Activated naive CD4-positive, alpha-beta T cell treated with anti-CD3 and anti-CD28 coated beads, Interleukin-2, amount 50 U/mL, for 16 hours (primary cell): ENCODE results near the gene STPG1.
A peak's percentile ranks its signal among the peaks of the same experiment; 100 is the strongest.
"Not testable (repeated sequence)": the region's sequence is repeated elsewhere in the genome, so short reads cannot be mapped to it uniquely, and the experiment has no call there.

Experiments
- DNase-seq: peaks from one replicate; pipeline ENCODE4 v3.0.0-alpha.2; 2020

The STPG1 gene, protein sequence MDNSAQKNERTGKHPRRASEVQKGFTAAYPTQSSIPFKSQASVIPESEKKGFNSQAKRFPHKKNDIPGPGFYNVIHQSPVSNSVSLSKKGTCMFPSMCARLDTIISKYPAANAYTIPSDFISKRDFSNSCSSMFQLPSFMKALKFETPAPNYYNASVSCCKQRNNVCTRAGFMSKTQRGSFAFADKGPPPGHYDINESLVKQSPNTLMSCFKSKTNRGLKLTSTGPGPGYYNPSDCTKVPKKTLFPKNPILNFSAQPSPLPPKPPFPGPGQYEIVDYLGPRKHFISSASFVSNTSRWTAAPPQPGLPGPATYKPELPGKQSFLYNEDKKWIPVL

DNA sequence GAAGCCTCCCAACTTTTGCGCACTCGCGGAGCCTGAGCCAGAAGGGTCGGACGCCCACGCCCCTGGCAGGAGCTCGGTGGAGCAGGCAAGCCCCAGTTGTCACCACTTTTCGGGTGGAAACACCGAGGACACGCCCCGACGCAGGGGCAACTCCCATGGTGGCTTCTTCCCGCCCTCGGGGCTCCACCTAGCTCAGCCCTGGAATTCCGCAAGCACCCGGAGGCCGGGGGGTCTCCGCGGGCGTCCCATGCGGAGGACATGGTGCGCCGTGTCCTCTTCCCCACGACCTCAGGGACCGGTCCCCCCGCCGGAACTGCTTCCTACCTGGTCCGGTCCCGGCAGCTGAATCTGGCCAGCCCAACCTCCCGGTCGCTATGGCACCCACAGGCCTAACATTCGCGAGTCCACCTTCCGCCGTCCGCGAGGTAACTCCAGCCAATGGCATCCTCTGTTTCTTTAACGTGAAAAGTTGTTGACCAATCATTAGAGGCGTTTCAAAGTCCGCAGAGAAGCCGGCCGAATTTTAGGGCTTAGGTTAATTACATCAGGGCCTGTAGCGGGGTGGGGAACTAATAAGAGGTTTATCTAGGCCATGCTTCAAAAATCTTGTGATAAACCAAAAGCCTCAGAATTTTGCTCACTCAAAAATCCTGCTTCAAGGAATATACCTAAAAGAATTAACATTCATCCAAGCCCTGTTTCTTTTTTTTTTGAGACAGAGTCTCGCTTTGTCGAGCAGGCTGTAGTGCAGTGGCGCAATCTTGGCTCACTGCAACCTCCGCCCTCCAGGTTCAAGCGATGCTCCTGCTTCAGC is at the start of gene STPG1:
TSS of gene STPG1 (minus strand) at position 433 of the 814 bp plus-strand sequence. CDS start 12,394 bp downstream, outside the sequence.
- peak; percentile 68 for DNase-seq

DNA sequence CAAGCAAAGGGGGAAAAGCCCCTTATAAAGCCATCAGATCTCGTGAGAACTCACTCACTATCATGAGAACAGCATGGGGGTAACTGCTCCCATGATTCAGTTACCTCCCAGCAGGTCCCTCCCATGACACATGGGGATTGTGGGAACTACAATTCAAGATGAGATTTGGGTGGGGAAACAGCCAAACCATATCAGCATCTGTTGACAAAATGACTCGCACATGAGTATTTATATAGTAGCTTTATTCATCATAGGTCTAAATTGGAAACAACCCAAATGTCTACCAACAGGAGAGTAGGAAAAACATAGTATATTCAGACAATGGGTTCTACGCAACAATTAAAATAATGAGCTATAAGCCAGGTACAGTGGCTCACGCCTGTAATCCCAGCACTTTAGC is 48.5 kb upstream of the STPG1 start:
- not testable (repeated sequence) for DNase-seq

DNA sequence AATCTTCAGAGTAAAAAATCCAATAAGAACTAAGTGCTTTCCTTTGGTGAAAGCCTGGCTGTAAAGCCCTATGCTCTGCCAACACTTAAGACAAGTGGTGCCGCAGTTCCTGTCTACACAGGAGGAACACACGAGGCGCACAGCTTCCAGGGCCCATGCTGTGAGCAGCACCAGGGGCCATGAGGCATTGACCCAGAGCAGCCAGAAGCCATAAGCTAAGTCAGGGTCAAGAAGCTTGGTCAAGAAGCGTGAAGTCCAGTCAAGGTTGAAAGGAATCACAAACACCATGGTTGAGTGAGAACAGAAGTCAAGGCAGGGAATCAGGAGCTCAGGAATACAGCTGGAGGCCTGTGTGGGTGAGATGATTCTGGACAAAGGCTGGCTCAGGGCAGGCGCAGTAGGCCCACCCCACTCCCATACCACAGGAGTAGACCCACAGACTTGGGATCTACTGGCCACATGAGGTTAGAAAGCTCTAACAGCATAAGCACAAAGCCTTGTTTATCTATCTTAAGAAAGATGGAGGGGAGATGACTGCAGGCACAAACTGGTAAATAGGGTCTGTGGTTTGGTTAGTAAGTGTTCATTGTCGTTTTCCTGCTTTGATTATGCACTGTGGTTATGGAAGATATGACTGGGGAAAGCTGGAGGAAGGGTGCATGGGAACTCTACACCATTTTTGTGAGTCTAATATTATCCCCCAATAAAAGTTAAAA is 46.1 kb upstream of the STPG1 start:
- DNase-seq = no peak

DNA sequence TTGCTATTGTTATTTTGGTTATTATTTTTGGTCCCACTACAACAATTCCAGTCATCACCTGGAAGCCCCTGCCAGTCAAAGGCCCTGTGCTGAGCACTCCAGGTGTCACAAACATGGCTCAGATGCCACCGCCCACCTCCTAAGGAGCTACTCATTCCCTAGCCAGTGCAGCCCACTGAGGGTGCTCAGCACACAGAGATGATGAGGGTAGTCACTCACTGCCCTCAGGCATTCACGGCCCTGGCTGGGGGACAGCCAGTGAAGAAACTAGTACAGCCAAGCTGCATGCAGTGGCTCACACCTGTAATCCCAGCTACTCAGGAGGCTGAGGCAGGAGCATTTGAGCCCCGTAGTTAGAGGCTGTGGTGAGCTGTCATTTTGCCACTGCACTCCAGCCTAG is 44.3 kb upstream of the STPG1 start:
- no peak for DNase-seq

DNA sequence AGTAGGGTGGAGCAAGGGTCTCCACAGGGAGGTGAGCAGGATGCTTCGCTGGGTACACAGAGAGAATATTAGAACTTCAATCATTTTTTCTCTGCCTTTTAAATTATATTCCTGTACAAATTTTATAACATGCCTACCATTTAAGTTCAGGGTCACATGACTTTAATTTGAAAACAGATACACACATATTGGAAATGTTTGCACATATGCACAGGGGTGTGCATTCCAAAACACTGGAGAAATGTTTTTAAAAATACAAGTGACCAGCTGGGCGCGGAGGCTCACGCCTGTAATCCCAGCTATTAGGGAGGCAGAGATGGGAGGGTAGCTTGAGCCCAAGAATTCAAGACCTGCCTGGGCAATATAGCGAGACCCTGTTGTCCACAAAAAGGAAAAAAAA is 41.7 kb upstream of the STPG1 start:
- DNase-seq = no peak

DNA sequence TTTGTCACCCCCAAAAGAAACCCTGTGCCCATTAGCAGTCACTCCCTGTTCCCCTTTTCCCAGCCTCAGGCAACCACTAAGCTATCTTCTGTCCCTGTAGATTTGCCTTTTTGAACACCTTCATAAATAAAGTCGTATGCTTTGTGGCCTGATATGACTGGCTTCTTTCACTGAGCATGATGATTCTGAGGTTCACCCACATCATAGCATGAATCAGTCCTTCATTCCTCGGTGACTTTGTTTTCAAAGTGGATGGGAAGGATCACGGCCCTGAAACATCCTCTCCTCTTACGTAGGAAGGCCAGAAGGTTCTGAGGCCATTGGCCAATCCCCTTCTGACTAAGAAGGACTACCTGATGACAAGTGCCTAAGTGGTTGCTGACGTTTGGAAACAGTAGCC is 41.1 kb upstream of the STPG1 start:
- no peak for DNase-seq

DNA sequence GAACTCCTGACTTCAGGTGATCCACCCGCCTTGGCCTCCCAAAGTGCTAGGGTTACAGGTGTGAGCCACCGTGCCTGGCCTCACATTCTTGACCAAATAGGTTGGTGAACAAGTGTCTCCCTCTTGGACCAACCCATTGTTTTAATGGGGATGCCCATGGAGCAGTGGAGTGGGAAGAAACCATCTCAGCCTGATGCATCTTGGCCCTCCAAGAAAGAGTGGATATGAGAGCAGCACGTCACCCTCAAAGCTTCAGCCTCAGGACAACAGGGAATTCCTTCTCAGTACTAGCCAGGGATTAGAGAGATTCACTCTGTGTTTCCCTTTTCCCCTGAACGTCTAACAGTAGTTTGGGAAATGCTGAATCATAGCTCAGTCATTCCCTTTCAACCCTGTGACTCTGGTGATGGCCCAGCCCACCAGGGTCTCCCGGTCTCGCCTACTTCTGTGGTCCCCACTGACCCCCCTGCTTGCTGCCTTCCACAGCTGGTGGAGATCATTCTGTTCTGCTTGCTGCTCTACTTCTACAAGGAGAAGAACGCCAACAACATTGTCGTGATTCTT is 39.4 kb upstream of the STPG1 start:
- DNase-seq = no peak

DNA sequence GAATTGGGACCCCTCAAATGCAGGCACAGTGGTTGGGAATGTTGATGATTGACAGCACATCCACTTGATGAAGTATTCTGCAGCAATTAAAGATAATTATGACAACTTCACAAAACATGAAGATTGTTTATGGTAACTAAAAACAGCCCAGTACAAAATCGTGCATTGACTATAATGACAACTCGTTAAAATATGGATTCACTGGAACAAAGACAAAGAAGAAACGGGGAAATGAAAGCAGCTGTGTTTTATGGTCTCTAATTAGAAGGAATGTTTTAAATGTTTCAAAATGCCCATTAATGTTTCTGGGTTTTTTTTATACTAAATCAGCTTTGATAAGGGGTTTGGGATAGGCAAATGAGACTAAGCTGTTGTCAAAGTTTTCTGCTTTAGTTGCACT is 38.2 kb upstream of the STPG1 start:
- no peak for DNase-seq

DNA sequence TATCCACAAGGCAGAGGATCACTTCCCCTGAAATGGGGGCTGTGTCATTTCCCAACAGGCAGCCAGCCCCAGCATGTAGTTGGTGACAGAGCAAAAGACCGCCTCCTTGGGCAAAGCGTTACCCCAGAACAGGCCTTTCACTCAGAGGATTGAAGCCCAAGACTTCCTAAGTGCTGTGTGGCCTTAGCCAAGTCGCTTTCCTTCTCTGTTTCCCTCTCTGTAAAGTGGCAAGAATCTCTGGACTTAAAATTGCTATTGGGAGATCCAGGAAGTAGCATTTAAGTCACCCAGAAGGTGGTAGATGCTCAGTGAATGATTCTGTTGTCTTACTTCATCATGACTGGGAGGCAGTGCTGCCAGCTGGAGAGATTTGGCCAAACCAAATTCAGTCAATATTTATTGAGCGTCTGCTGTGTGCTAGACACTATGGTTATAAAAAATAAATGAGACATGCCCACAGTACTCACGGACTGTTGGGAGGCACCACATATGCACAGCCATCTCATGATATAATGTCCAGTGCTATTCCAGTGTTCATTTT is 37.3 kb upstream of the STPG1 start:
- DNase-seq = no peak

DNA sequence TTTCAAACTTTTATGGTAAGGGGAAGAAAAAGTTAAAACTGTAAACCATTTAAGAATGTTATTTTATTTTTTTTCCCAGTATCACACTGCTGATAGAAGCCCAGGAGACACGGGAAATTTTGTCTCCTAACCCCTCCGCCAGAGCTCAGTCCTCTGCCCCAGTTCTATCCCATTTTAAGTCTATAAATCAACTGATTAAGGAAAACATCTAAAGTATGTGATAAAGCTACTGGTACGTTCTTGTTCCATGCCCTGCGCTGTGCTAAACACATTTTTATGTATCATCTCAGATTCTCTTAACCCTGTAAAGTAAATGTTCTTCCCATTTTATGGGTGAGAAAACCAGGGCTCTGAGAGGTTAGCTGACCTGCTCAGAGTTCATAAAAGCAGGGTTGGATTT is 36.7 kb upstream of the STPG1 start:
- no peak for DNase-seq

DNA sequence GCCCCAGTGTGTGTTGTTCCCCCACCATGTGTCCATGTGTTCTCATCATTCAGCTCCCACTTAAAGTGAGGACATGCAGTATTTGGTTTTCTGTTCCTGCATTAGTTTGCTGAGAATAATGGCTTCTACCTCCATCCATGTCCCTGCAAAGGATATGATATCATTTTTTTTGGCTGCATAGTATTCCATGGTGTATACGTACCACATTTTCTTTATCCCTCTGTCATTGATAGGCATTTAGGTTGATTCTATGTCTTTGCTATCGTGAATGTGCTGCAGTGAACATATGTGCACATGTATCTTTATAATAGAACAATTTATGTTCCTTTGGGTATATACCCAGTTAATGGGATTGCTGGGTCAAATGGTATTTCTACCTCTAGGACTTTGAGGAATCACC is 32.9 kb upstream of the STPG1 start:
- DNase-seq = not testable (repeated sequence)

DNA sequence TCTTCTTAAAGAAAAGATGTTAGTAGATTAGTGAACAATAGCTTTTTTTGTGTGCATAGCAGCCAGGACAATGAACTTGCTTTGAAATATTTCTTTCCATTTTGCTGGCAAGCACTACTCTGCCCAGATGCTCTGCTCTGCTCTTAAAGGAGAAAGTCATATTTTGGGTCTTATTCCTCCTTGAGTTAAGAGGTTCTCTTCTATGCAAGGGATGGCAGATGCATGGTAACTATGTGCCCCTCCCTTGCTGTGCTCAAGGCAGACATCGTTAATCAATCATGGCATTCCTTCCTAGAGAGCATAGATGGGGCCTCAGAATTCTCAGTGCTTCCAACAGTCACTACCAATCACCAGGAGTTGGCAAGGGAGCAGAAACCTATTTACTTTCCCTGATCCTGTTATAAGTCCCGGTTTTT is 29.7 kb upstream of the STPG1 start:
- no peak for DNase-seq

DNA sequence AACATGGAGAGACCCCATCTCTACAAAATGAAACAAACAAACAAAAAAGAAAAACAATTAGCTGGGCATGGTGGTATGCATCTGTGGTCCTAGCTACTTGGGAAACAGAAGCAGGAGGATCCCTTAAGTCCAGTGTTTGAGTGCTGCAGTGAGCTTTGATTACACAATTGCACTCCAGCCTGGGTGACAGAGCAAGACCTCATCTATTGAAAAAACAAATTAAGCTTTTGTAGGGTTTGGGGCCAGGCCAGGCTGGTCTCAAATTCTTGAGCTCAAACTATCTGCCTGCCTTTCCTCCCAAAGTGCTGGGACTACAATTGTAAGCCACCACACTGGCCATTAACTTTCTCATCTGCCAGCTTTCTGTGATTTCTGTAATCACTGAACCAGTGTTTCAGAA is 29.2 kb upstream of the STPG1 start:
- DNase-seq = no peak

DNA sequence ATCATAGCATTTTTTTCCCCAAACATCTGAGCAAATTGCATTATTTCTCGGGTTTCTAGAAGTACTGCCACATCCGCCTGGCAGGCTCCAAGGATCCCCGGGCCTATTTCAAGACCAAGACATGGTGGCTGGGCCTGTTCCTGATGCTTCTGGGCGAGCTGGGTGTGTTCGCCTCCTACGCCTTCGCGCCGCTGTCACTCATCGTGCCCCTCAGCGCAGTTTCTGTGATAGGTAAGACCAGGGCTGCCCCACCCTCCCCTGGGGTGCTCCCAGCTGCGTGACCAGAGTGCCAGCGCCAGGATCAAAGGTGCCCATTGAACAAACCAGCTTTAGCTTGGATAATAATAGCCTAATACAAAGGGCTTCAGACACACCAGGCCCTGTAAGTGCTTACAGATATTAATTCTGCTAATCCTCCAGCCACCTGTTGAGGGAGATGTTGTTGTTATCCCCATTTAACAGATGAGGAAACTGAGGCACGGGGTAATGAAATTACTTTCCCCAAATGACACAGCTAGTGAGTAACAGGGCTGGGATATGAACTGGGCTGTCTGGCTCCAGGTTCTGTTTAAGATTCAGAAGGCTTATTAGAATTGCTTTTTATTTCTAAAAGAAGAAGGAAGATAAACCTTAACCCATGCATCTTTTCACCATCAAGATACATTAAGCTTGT is 28.6 kb upstream of the STPG1 start:
- DNase-seq = no peak

DNA sequence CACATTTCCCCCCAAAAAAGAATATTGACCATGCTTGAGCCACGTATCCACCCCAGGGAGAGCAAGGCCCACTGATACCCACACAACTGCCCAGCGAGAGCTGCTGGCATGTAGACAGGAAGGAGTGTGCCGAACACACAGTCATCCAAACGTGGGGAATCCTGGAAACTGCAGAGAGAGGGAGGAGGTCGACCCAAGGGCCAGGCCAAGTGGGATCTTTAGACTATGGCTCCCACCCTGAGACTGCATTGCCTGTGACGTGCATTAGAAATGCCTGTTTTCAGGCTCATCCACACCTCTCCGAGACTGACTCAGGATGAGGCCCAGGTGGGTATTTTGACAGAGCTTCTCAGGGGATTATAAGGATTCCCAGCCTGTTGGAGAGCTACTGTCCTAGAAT is 27.9 kb upstream of the STPG1 start:
- no peak for DNase-seq

DNA sequence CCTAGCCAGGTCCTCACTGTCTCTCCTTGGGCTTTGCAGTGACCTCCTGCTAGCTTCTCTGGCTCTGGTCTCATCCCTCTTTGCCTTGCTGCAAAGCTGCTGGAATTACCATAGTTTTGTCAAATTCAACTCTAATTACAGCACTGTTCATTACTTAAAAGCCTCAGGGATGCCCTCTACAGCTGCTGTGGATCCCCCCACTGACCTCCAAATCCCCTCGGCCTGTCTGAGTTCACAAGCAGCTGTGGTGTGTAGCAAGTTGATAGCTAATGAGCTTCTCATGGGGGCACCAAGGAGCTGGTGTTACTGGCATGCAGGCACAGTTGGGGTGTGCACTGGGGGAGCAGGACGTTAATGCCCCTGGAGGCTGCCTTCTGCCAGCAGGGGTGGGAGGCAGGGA is 26.9 kb upstream of the STPG1 start:
- DNase-seq = no peak

DNA sequence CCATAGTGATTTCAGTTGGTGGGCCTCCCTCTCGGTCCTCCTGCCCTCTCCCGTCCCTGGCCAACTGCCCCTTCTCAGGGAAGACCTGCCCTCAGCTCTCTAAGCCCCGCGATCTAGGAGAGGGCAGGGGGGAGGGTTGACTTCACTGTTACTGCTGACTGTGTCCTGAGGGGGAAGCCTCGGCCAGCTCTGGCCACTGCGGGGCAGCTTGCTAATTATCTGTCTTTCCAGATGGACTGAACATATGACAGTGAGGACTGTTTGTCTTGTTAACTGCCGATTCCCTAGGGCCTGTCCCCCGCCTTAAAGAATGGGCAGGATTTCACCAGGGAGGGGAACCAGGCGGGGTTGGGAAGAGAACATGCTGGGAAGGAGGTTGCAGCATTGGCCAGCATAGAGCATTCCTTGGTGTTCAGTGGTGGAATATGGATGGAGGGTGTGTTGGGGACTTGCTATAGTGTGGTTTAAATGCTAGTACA is 24.9 kb upstream of the STPG1 start:
- DNase-seq = no peak

DNA sequence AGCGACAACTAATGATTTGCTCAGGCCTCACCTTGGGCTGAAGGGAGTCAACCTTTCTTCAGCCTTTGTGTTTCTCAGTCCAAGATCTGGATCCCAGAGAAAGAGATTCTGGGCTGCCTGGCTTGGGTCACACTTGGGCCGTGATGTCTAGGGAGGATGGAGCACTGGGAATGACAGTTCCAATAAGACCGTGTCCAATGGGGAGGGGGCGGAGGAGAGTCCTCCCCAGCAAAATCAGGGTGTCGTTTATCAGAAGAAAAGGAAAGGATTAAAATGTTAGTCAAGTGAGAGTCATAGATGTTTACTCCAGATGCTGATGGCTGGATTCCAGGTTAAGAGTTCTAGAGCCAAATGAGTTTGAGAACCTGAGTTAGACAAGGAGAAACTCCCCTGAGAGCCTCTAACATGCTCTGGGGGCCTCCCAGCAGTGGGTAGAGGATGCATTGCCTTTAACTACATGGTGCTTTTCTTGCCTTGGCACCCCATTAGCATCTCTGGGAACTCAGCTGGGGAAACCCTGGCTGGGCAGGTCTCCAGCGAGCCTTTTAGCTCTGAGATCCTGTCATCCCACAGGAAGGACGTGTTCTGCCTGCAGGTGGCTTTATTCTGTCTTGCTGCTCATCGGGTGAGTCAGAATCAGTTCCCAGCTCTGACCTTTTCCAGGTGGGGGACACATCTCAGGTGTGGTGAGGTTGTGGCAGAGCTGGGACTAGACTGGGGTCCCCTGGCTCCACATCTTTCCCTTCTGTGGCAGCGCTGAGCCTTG is 24.2 kb upstream of the STPG1 start:
- DNase-seq = no peak

DNA sequence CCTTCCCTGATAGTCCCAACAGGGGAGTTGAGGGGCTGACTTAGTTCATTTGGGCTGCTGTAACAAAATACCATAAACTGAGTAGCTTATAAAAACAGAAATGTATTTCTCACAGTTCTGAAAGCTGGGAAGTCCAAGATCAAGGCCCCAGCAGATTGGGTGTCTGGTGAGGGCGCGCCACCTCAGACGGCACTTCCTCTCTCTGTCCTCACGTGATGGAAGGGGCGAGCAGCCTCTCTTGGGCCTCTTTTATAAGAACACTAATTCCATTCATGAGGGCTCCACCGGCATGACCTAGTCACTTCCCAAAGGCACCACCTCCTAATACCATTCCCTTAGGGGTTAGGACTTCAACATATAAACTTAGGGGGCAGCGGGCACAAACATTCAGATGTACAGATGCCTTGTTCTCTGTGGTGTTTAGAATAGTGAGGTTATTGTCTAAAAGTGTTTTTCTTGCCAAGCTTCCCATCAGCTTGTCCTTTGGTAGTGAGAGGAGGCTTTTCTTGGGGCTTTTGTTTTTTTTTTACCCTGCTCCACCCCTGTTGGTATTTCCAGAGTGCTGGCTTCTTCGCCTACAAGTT is 22.3 kb upstream of the STPG1 start:
- no peak for DNase-seq

DNA sequence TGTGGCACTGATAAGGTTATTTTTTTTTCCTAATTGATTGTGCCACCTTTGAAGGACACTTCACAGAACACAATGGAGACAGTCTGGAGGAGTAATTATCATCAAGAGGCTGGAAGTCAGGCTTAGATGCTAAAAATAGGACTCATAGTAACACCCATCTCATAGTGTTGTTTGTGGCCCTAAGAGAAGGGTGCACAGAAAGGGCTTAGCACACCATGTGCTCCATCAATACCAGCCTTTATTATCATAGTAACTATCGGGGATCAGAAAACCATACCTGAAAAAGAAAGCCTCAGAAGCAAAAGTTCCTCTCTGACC is 13.9 kb upstream of the STPG1 start:
- DNase-seq = no peak
